HepG2 (cell line): Measurements from ENCODE around the gene PAK1IP1. TPM values are rescaled to one million over a fixed set of nuclear protein-coding genes. Genes with fewer than 3 reads are reported as not detected.
"Not testable (repeated sequence)": the region's sequence is repeated elsewhere in the genome, so short reads cannot be mapped to it uniquely, and the experiment has no call there.

Source experiments
- DR1 ChIP-seq: sonication (generic); formaldehyde crosslinking; IDR thresholded peaks from 2 replicates; pipeline ENCODE4 v1.8.0; 2021; ENCODE audit warnings: mild to moderate bottlenecking, missing genetic modification reagents, inconsistent platforms
- ESRRA ChIP-seq: sonication (generic); formaldehyde crosslinking; IDR thresholded peaks from 2 replicates; pipeline ENCODE4 v1.5.1; 2020; ENCODE audit warnings: mild to moderate bottlenecking, low read depth, missing genetic modification reagents
- FOXA1 ChIP-seq, 2 experiments: fragments of 450-650 bp in 1 of 2; sonication (generic) in 1 of 2; formaldehyde crosslinking in 1 of 2; IDR thresholded peaks; 2 replicates each; pipeline versions ENCODE4 v1.4.0 to v1.6.1; 2016 to 2020; ENCODE audit warnings: missing genetic modification reagents in 1 of 2
- FOXP1 ChIP-seq, 2 experiments: fragments of 450-650 bp in 1 of 2; IDR thresholded peaks; 2 replicates each; pipeline ENCODE4 v1.6.1; 2017 to 2018; ENCODE audit warnings: antibody characterized with exemption in 1 of 2
- FOXP4 ChIP-seq: sonication (generic); formaldehyde crosslinking; IDR thresholded peaks from 2 replicates; pipeline ENCODE4 v1.4.0; 2020; ENCODE audit warnings: missing genetic modification reagents
- MAZ ChIP-seq, 2 experiments: sonication (generic) in 1 of 2; formaldehyde crosslinking in 1 of 2; IDR thresholded peaks; 2 replicates each; pipeline versions ENCODE4 v1.5.0 to v1.6.1; 2012 to 2020; ENCODE audit warnings: low read depth in 2 of 2, mild to moderate bottlenecking in 2 of 2, borderline replicate concordance in 1 of 2, improper control_type of control experiment in 1 of 2, low read length in 1 of 2, missing genetic modification reagents in 1 of 2, moderate library complexity in 1 of 2
- MED8 ChIP-seq: sonication (generic); formaldehyde crosslinking; IDR thresholded peaks from 2 replicates; pipeline ENCODE4 v1.8.1; 2023; ENCODE audit warnings: mild to moderate bottlenecking, missing genetic modification reagents; ENCODE audit not compliant: insufficient replicate concordance
- NCOA2 ChIP-seq: sonication (generic); formaldehyde crosslinking; IDR thresholded peaks from 2 replicates; pipeline ENCODE4 v1.8.0; 2022; ENCODE audit warnings: inconsistent platforms
- ZC3H13 ChIP-seq: sonication (generic); formaldehyde crosslinking; IDR thresholded peaks from 2 replicates; pipeline ENCODE4 v1.8.1; 2023; ENCODE audit warnings: mild to moderate bottlenecking, missing genetic modification reagents, moderate library complexity
- ZEB1 ChIP-seq: IDR thresholded peaks from 2 replicates; pipeline ENCODE4 v1.6.1; 2012; ENCODE audit warnings: mild to moderate bottlenecking, low read depth, inconsistent platforms; ENCODE audit not compliant: insufficient replicate concordance
- ZNF17 ChIP-seq: sonication (generic); formaldehyde crosslinking; IDR thresholded peaks from 2 replicates; pipeline ENCODE4 v1.5.0; 2020; ENCODE audit warnings: mild to moderate bottlenecking, missing genetic modification reagents
- ZNF557 ChIP-seq: sonication (generic); formaldehyde crosslinking; IDR thresholded peaks from 2 replicates; pipeline ENCODE4 v1.4.0; 2020; ENCODE audit warnings: missing genetic modification reagents
- ZNF614 ChIP-seq: IDR thresholded peaks from 2 replicates; pipeline ENCODE4 v1.6.1; 2018; ENCODE audit warnings: missing biosample characterization, missing genetic modification reagents, inconsistent platforms, borderline replicate concordance
- ZNF710 ChIP-seq: sonication (generic); formaldehyde crosslinking; IDR thresholded peaks from 2 replicates; pipeline ENCODE4 v1.5.0; 2020; ENCODE audit warnings: mild to moderate bottlenecking, missing genetic modification reagents, borderline replicate concordance
- ZNF740 ChIP-seq: sonication (generic); formaldehyde crosslinking; IDR thresholded peaks from 2 replicates; pipeline ENCODE4 v1.4.0; 2020; ENCODE audit warnings: missing genetic modification reagents
- ZNF746 ChIP-seq: sonication (generic); formaldehyde crosslinking; IDR thresholded peaks from 2 replicates; pipeline ENCODE4 v1.8.0; 2022; ENCODE audit warnings: mild to moderate bottlenecking, missing genetic modification reagents
- ZNF780A ChIP-seq: sonication (generic); formaldehyde crosslinking; IDR thresholded peaks from 2 replicates; pipeline ENCODE4 v1.8.0; 2022; ENCODE audit warnings: mild to moderate bottlenecking, missing genetic modification reagents, moderate library complexity
- ZZZ3 ChIP-seq: sonication (generic); formaldehyde crosslinking; IDR thresholded peaks from 2 replicates; pipeline ENCODE4 v1.4.0; 2020; ENCODE audit warnings: missing genetic modification reagents, mild to moderate bottlenecking, borderline replicate concordance
- polyA plus RNA-seq, 8 experiments: library from polyadenylated mRNA; depleted of rRNA in 3 of 8; stranded (reverse) in 7 of 8; unstranded in 1 of 8; fragments of >200 nt; fragmentation: Illumina TruSeq in 4 of 8; extraction: Trizol in 4 of 8; gene quantifications; 2 replicates each; pipeline versions ENCODE4 v1.2.1 to v1.2.3, GENCODE V29; 2011 to 2016; ENCODE audit warnings: low read depth in 4 of 8, missing spikeins in 1 of 8, mixed read lengths in 1 of 8; ENCODE audit not compliant: insufficient read depth in 1 of 8
- total RNA-seq, 5 experiments: library from RNA; depleted of rRNA; stranded (reverse); fragments of >200 nt; fragmentation: Illumina TruSeq; extraction: Trizol; gene quantifications; 2 replicates each; pipeline ENCODE4 v1.2.3, GENCODE V29; 2016; ENCODE audit warnings: low read depth in 1 of 5
- TF ChIP-seq, protein P1 (sequence below): sonication (generic); formaldehyde crosslinking; IDR thresholded peaks from 2 replicates; pipeline ENCODE4 v1.8.0; 2022; ENCODE audit warnings: mild to moderate bottlenecking, missing genetic modification reagents
- TF ChIP-seq, protein P2 (sequence below): IDR thresholded peaks from 2 replicates; pipeline ENCODE4 v1.6.1; 2016; ENCODE audit warnings: missing genetic modification reagents, missing compliant biosample characterization

The PAK1IP1 gene
- total and polyA plus RNA-seq, 2 of the 13 experiments (the other 11 are each of a cell fraction or from before 2014, with no cell fraction given), result 23.4 to 66.2 TPM

DNA sequence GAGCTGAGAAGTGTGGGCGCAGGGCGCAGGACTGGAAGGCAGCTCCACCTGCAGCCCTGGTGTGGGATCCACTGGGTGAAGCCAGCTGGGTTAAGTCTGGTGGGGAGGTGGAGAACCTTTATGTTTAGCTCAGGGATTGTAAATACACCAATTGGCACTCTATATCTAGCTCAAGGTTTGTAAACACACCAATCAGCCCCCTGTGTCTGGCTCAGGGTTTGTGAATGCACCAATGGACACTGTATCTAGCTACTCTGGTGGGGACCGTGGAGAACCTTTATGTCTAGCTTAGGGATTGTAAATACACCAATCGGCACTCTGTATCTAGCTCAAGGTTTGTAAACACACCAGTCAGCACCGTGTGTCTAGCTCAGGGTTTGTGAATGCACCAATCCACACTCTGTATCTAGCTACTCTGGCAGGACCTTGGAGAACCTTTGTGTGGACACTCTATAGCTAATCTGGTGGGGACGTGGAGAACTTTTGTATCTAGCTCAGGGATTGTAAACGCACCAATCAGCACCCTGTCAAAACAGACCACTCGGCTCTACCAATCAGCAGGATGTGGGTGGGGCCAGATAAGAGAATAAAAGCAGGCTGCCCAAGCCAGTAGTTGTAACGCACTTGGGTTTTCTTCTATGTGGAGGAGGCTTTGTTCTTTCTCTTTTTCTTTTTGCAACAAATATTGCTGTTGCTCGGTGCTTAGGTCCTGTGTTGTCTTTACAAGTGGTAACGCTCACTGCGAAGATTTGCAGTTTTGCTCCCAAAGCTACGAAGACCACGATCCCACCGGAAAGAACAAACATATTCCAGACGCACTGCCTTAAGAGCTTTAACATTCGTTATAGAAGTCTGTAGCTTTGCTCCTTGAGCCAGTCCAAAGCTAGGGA lies 26.4 kb downstream of the PAK1IP1 start (continued):
- TF ChIP-seq ZC3H13 (CRISPR knock-in tag), result 0 out of 2 replicates have a peak, but pooled peaks have one; percentile 71
- 0 out of 2 replicates have a peak, but pooled peaks have one; percentile 33 for TF ChIP-seq ZNF557
- TF ChIP-seq ZNF740 (CRISPR knock-in tag), result peak; percentile 31; the same call in 1 of the 2 replicates
- peak; percentile 56; the same call in 1 of the 2 replicates for TF ChIP-seq ESRRA (CRISPR knock-in tag)
- TF ChIP-seq ZNF17, result 0 out of 2 replicates have a peak, but pooled peaks have one; percentile 37
- TF ChIP-seq FOXP1 (IDR thresholded peaks at IDR 0.05), result peak; percentile 8; the same call in 1 of the 2 replicates
- 0 out of 2 replicates have a peak, but pooled peaks have one; percentile 22 for TF ChIP-seq FOXP1 (CRISPR knock-in tag; IDR thresholded peaks at IDR 0.05)
- TF ChIP-seq, protein P1, sequence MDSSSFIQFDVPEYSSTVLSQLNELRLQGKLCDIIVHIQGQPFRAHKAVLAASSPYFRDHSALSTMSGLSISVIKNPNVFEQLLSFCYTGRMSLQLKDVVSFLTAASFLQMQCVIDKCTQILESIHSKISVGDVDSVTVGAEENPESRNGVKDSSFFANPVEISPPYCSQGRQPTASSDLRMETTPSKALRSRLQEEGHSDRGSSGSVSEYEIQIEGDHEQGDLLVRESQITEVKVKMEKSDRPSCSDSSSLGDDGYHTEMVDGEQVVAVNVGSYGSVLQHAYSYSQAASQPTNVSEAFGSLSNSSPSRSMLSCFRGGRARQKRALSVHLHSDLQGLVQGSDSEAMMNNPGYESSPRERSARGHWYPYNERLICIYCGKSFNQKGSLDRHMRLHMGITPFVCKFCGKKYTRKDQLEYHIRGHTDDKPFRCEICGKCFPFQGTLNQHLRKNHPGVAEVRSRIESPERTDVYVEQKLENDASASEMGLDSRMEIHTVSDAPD (CRISPR knock-in tag), result peak; percentile 34
- TF ChIP-seq ZNF780A (CRISPR knock-in tag), result peak; percentile 72; the same call in 1 of the 2 replicates
- peak; percentile 42; the same call in 1 of the 2 replicates for TF ChIP-seq ZZZ3 (CRISPR knock-in tag)
- peak; percentile 35; the same call in 1 of the 2 replicates for TF ChIP-seq MAZ (IDR thresholded peaks at IDR 0.05; ENCODE audit: borderline replicate concordance, low read depth, low read length)
- not testable (repeated sequence) for TF ChIP-seq MAZ (CRISPR knock-in tag; IDR thresholded peaks at IDR 0.05; ENCODE audit: low read depth); FOXA1 (IDR thresholded peaks at IDR 0.05)
- TF ChIP-seq, protein P2, sequence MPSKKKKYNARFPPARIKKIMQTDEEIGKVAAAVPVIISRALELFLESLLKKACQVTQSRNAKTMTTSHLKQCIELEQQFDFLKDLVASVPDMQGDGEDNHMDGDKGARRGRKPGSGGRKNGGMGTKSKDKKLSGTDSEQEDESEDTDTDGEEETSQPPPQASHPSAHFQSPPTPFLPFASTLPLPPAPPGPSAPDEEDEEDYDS, result peak; percentile 93
- peak; percentile 30; the same call in 1 of the 2 replicates for TF ChIP-seq FOXP4 (CRISPR knock-in tag)
- TF ChIP-seq ZNF746, result 0 out of 2 replicates have a peak, but pooled peaks have one; percentile 43
- peak; percentile 39; the same call in 1 of the 2 replicates for TF ChIP-seq ZNF710 (CRISPR knock-in tag)
- peak; percentile 27 for TF ChIP-seq NCOA2 (CRISPR knock-in tag)
- TF ChIP-seq DR1 (CRISPR knock-in tag), result peak; percentile 69; the same call in 1 of the 2 replicates
- TF ChIP-seq MED8 (CRISPR knock-in tag), result peak; percentile 97
- TF ChIP-seq ZNF614, result peak; percentile 49; the same call in 1 of the 2 replicates
- peak; percentile 30; the same call in 1 of the 2 replicates for TF ChIP-seq FOXA1 (CRISPR knock-in tag; IDR thresholded peaks at IDR 0.05)
- TF ChIP-seq ZEB1, result peak; percentile 93
